ENCODE results near the gene DAB1.

DAB1 gene

DNA sequence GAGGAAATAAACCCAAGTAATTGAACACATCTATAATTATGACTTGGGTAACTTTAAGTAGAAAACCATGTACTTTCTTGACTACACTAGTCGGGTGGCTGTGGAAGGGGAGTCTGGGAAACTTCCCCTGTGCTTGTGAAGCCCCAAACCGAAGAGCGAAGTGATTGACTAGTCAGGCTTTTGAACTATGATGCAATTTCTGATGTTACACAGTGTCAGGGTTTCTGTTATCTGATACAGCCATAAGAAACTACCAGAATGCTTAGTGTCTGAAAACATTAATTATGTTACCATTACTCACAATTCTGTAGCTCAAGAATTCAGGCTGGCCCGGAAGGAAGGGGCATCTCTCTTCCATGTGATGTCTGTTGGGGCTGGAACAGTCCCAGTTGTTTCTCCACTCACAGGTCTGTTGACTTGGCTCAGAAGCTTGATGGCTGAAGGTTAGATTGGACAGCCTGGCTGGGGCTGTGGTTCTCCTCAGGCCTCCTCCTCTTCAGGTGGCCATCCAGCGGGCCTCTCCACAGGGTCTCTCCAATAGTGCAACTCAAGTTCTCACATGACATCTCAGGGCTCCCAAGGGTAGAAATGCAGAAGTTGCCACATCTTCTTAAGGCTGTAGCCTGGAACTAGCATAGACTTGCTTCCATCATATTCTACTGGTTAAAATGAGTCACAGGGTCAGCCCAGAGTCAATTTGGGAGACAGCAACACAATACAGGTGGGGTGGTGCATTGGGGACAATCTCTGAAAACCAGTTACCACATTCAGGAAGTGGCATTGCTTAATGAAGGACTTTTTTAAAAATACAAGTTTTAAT is 449.7 kb downstream of the DAB1 start:
- DNase-seq (ENCODE audit: low spot score): no peak

DNA sequence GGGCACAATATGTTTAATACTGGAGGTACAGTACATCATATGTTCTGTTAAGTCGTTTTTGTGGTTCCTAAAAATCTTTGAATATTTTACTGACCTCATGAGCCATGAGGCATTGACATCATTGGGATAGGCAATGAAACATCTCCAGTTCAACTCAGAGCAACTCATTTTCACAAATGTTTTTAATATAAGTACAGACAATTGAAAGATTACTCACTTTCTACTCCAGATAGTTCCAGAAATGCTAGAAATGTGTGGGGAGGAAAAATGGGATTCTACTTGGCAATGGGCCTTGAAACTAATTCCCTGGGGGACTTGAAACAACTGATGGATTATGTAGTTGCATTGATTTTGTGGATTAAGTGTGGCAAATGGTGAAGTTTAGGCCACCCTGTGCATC is 450.9 kb downstream of the DAB1 start:
- no peak for DNase-seq (ENCODE audit: low spot score)

- no peak for DNase-seq (ENCODE audit: low spot score)
These were observed 453.6 kb downstream of the DAB1 start for GRCh38 chr1:56970280-56970679.

DNA sequence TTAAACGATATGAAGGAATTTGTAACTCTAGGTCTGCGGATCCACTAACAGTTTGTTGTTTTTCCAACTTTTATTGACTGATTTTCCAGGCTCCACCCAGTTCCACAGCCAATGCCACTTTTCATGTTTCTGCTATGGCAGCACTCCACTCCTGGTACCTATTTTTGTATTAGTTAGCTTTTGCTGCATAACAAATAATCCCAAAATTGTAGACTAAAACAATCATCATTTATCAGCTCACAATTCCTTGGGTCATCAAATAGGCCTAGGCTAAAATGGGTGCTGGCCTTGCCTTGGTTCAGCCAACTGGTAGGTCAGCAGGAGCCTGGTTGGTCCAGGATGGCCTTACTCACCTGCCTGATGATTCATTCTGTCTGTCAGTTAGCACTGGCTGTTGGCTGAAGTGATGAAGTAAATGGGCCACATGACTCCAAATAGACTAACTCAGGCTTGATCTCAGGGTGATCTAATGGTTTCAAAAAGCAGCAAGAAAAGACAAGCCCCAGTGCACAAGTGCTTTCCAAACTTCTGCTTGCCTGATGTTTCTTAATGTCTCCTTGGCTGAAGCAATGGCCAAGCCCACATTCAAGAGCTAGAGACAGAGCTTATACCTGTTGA is 454.9 kb downstream of the DAB1 start:
- no peak for DNase-seq (ENCODE audit: low spot score)

GRCh38 chr1:56967900-56968832 is 455.7 kb downstream of the DAB1 start:
- peak; percentile 72 for DNase-seq (ENCODE audit: low spot score)

GRCh38 chr1:56967355-56967754 is 456.5 kb downstream of the DAB1 start:
- no peak for DNase-seq (ENCODE audit: low spot score)

DNA sequence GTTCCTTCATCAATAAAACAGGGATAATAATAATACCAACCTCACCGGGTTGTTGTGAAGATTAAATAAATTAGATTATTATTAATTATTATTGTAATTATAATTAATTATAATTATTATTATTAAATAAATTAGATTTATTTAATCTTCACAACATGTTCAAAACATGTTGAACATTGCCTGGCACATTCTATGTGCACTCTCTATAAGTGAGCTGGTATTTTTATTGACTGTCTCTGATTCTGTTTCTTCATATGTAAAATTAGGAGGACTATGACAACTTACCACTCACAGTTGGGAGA is 457.2 kb downstream of the DAB1 start:
- no peak for DNase-seq (ENCODE audit: low spot score)

- no peak for DNase-seq (ENCODE audit: low spot score)
These were observed 457.8 kb downstream of the DAB1 start, which contains the start of gene C8B for GRCh38 chr1:56965916-56966697. TSS of gene C8B (minus strand) at chr1:56966015. CDS start at chr1:56965948, 67 bp downstream.

GRCh38 chr1:56965191-56965590 is 458.7 kb downstream of the DAB1 start:
- DNase-seq (ENCODE audit: low spot score): no peak

- DNase-seq (ENCODE audit: low spot score): no peak
These were observed 459.4 kb downstream of the DAB1 start for GRCh38 chr1:56964349-56965017.

GRCh38 chr1:56963667-56964066 is 460.2 kb downstream of the DAB1 start:
- no peak for DNase-seq (ENCODE audit: low spot score)

DNA sequence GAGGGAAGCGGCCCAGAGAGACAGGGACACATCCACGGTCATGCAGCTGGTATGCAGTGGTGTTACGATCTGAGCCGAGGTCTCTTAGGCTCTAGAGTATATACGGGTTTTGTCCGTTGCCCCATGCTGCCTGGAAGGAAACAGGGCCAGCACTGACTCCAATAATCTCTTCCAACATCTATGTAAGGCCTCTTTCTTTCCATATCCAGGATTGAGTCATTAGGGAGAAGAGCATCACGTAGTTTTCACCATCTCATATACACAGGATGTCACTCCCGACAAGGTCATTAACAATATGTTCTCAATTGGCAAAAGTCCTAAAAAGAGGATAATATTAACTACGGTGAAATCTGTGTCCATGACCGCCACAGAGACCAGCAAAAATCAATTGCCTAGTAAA is 462.4 kb downstream of the DAB1 start:
- DNase-seq (ENCODE audit: low spot score): no peak

GRCh38 chr1:56958526-56958925 is 465.3 kb downstream of the DAB1 start:
- no peak for DNase-seq (ENCODE audit: low spot score)

GRCh38 chr1:56957931-56958330 is 465.9 kb downstream of the DAB1 start:
- DNase-seq (ENCODE audit: low spot score): no peak

DNA sequence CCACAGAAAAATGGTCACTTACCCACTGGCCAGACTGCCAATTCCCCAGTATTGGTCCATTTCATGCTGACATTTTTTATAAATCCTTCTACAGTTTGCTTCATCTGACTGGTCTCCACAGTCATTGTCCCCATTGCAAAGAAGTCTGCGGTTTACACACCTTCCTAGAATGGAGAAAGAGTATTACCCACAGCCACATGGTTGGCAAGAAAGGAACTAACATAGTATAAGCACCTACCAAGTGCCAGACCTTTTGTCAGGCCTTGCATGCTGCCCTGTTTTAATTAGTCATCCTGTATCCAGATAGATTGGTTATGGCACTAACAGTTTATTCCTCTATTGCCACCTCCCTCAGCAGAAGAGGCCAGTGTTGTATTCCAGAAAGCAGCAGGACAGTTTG is 469.2 kb downstream of the DAB1 start:
- no peak for DNase-seq (ENCODE audit: low spot score)

GRCh38 chr1:56953386-56953785 is 470.5 kb downstream of the DAB1 start:
- DNase-seq (ENCODE audit: low spot score): no peak

DNA sequence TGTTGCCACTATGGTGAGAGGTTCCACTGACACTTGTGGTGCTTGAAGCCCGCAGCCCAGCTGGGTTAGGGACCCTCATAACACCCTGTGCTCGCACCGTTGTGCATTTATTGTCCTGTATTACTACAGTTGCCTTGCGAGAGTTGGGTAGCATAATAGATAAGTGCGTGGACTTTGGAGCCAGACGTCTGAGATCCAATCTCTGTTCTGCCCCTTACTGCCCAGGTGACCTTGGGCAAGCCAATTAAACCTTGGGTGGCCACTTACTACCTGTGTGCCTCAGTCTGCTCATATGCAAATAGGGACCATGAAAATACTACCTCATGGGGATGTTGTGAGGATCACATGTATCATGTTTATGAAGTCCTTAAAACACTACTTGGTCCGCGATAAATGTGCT is 471.4 kb downstream of the DAB1 start:
- DNase-seq (ENCODE audit: low spot score): no peak

DNA sequence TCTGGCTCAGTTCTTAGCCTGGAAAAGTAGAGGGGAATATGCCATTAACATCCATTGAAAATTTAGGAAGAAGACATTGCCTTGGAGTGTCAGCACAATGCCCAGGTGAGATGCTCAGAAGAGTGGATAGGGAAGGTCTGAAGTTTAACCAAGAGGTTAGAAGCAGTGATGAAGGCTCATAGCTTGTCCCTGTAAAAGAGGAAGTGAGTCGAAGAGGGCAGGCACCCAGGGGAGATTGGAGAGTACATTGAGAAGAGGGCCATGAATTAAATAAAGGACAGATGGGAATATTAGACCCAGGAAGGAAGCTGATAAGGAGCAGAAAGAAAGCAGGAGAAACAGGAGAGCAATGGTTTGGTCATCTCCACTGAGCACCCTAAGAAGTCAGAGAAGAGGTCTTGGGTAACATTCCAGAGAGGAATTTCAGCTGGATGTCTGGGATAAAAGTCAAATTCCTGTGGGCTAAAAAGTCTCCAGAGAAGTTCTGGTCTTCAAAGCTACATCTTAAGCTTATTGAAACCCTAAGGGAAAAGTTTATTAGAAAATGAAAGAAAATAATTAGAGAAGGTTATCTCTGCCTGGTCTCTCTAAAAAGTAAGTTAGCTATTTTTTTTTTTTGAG is 475.3 kb downstream of the DAB1 start:
- no peak for DNase-seq (ENCODE audit: low spot score)

All from ecto neural progenitor cell (in vitro differentiated cells).